Stomach (tissue), 9 donors: ENCODE data around the gene SORCS2. TPM values are rescaled to one million over a fixed set of nuclear protein-coding genes. Genes with fewer than 3 reads are reported as not detected.

Experiments used
- DNase-seq, 2 donors: peaks; one replicate each; pipeline versions ENCODE4 v3.0.0 to v3.0.0-alpha.2; 2013 to 2019
- H3K27ac ChIP-seq, 5 donors: fragments of 200-600 bp in 4 of 5; sonication (generic) in 4 of 5; one replicate each; pipeline ENCODE4 v1.5.1; 2013 to 2019; ENCODE audit warnings: mild to moderate bottlenecking in 1 of 5, moderate library complexity in 1 of 5
- H3K27me3 ChIP-seq, 3 donors: fragments of 200-600 bp; sonication (generic); one replicate each; pipeline ENCODE4 v1.5.1; 2017 to 2019; ENCODE audit warnings: mixed run types in 1 of 3
- H3K36me3 ChIP-seq, 4 donors: fragments of 200-600 bp; sonication (generic); 1 replicate in 3 of 4; 2 replicates in 1 of 4; pipeline ENCODE4 v1.5.1; 2016 to 2019
- H3K4me1 ChIP-seq, 4 donors: fragments of 200-600 bp; sonication (generic); one replicate each; pipeline ENCODE4 v1.5.1; 2016 to 2019
- H3K4me3 ChIP-seq, 4 donors: fragments of 200-600 bp; sonication (generic) in 3 of 4; one replicate each; pipeline ENCODE4 v1.5.1; 2016 to 2019; ENCODE audit warnings: mild to moderate bottlenecking in 1 of 4
- H3K9me3 ChIP-seq, 4 donors: fragments of 200-600 bp; sonication (generic); one replicate each; pipeline ENCODE4 v1.5.1; 2016 to 2019
- CTCF ChIP-seq, 7 experiments: fragments of 450-650 bp in 4 of 7; fragments of 200-600 bp in 3 of 7; sonication (generic) in 3 of 7; IDR thresholded peaks; one replicate each; pipeline ENCODE4 v1.5.1; 2016 to 2019; ENCODE audit warnings: antibody characterized with exemption in 7 of 7, control low read depth in 2 of 7, mild to moderate bottlenecking in 1 of 7
- EP300 ChIP-seq: sonication (generic); formaldehyde crosslinking; IDR thresholded peaks from one replicate; pipeline ENCODE4 v1.6.1; 2017; ENCODE audit warnings: antibody characterized with exemption
- POLR2A ChIP-seq, 4 donors: fragments of 450-650 bp; IDR thresholded peaks; one replicate each; pipeline ENCODE4 v1.6.1; 2016; ENCODE audit warnings: antibody characterized with exemption in 4 of 4, control low read depth in 2 of 4, mild to moderate bottlenecking in 1 of 4, moderate library complexity in 1 of 4
- POLR2AphosphoS5 ChIP-seq, 3 donors: sonication (generic); formaldehyde crosslinking; IDR thresholded peaks; one replicate each; pipeline ENCODE4 v1.6.1; 2016; ENCODE audit warnings: antibody characterized with exemption in 3 of 3
- WGBS, 5 donors: extraction: QIAGEN DNeasy Blood & Tissue Kit in 3 of 5; methylation state at CpG; one replicate each; pipeline versions ENCODE4 v1.1.5 to v1.1.7; 2013 to 2018; 5-methylcytosine and 5-hydroxymethylcytosine counted together
- intact Hi-C: fragments of 100-400 bp; cut with DNase I; formaldehyde crosslinking; loops from one replicate; pipeline ENCODE4 v1.15.1; 2023; ENCODE audit warnings: low total_unique reads
- polyA plus RNA-seq, 3 donors: library from polyadenylated mRNA; stranded (reverse); fragments of 200-250 nt; gene quantifications; one replicate each; pipeline ENCODE4 v1.2.3, GENCODE V29; 2013
- total RNA-seq, 5 donors: library from RNA; depleted of rRNA; stranded (reverse); fragments of >200 nt; gene quantifications; one replicate each; pipeline versions ENCODE4 v1.1.0 to v1.2.3, GENCODE V29; 2014 to 2016
- donor health status: healthy with polysubstance abuse.
- donor health status: Bipolar disorder and iron deficiency.
- donor health status: healthy.

Gene SORCS2
- total and polyA plus RNA-seq, 8 donors = under 0.01 to 13.0 (median 0.50) TPM; not detected in 1

GRCh38 chr4:7286798-7287197, 94.5 kb downstream of the SORCS2 start:
- Histone ChIP-seq H3K9me3 (no peaks in the 10 kb centered on the region), H3K4me1 (peaks cover 0 to 16% (median 4%) of the 10 kb centered on the region in 4 donors), H3K36me3 (no peaks in the 10 kb centered on the region), H3K27ac (no peak overlapping the region), H3K27me3 (peaks cover 0 to 27% (median 0%) of the 10 kb centered on the region in 3 donors), H3K4me3 (no peak overlapping the region)
- intact Hi-C loops = no loop called here
- TF ChIP-seq POLR2A (IDR thresholded peaks at IDR 0.05) = no peak
- no peak for TF ChIP-seq CTCF (IDR thresholded peaks at IDR 0.05)
- no peak for TF ChIP-seq EP300
- no peak for TF ChIP-seq POLR2AphosphoS5 (IDR thresholded peaks at IDR 0.05)
- WGBS, 5 donors = 82 to 93% (median 87%) methylated on average over 7 of the region's 7 CpGs
- DNase-seq = no peak

- intact Hi-C loops = no loop called here
Measured at GRCh38 chr4:7287274-7287917, 95.1 kb downstream of the SORCS2 start.

GRCh38 chr4:7287918-7288280, 95.6 kb downstream of the SORCS2 start:
- Histone ChIP-seq H3K9me3 (no peaks in the 10 kb centered on the region), H3K27me3 (peaks cover 0 to 27% (median 0%) of the 10 kb centered on the region in 3 donors), H3K4me3 (no peak overlapping the region), H3K27ac (no peak overlapping the region), H3K4me1 (peaks cover 0 to 16% (median 4%) of the 10 kb centered on the region in 4 donors), H3K36me3 (no peaks in the 10 kb centered on the region)
- TF ChIP-seq POLR2A (IDR thresholded peaks at IDR 0.05) (no peak), EP300 (no peak), POLR2AphosphoS5 (IDR thresholded peaks at IDR 0.05) (no peak), CTCF (IDR thresholded peaks at IDR 0.05) (no peak)
- no peak for DNase-seq
- intact Hi-C loops = no loop called here
- WGBS, 5 donors = 73 to 85% (median 77%) methylated on average over 11 to 18 of the region's 18 CpGs

More at GRCh38 chr4:7287274-7287917, 95.1 kb downstream of the SORCS2 start:
- peaks cover 0 to 16% (median 4%) of the 10 kb centered on the region in 4 donors for H3K4me1 ChIP-seq
- H3K4me3 ChIP-seq = no peak overlapping the region
- H3K27ac ChIP-seq = no peak overlapping the region
- no peak for DNase-seq
- 75 to 80% (median 78%) methylated on average over 17 to 20 of the region's 20 CpGs for WGBS, 5 donors
- H3K9me3 ChIP-seq = no peaks in the 10 kb centered on the region
- H3K27me3 ChIP-seq = peaks cover 0 to 27% (median 0%) of the 10 kb centered on the region in 3 donors
- TF ChIP-seq POLR2A (IDR thresholded peaks at IDR 0.05) (no peak), POLR2AphosphoS5 (IDR thresholded peaks at IDR 0.05) (no peak), CTCF (IDR thresholded peaks at IDR 0.05) (no peak), EP300 (no peak)
- no peaks in the 10 kb centered on the region for H3K36me3 ChIP-seq

- no peak overlapping the region for H3K4me3 ChIP-seq
- 44 to 66% (median 57%) methylated on average over 2 of the region's 2 CpGs for WGBS, 5 donors
- no peak for DNase-seq
- no peak for TF ChIP-seq CTCF (IDR thresholded peaks at IDR 0.05)
- intact Hi-C loops = no loop called here
- peaks cover 0 to 16% (median 4%) of the 10 kb centered on the region in 4 donors for H3K4me1 ChIP-seq
- peaks cover 0 to 27% (median 0%) of the 10 kb centered on the region in 3 donors for H3K27me3 ChIP-seq
- H3K36me3 ChIP-seq = no peaks in the 10 kb centered on the region
- no peaks in the 10 kb centered on the region for H3K9me3 ChIP-seq
- no peak overlapping the region for H3K27ac ChIP-seq
Measured at GRCh38 chr4:7288751-7289523, 96.6 kb downstream of the SORCS2 start.
